GM04503 (cell line): ENCODE measurements around the gene DNAJC15.
"Not testable (repeated sequence)": the region's sequence is repeated elsewhere in the genome, so short reads cannot be mapped to it uniquely, and the experiment has no call there.

ENCODE experiments used
- DNase-seq: peaks from one replicate; pipeline ENCODE4 v3.0.0-alpha.2; 2012; ENCODE audit warnings: low read depth

DNAJC15 gene

DNA sequence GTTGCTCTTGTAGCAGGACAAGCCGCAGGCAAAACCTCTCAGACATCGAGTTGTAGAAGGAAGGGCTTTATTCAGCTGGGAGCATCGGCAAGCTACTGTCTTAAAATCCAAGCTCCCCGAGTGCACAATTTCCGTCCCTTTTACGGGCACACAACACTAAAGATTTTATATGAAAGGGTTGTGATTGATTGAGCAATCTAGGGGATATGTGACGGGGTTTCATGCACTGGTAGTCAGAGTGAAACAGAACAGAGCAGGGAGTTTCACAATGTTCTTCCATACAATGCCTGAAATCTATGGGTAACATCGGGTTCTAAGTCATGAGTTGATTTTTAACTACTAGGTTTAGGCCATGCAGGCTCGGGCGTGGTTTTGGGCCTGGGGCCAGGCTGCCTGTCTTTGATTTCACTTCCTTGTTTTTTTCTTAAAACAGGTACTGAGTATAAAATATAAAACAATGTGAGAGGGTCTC lies 22.0 kb downstream of the DNAJC15 start:
- not testable (repeated sequence) for DNase-seq

DNA sequence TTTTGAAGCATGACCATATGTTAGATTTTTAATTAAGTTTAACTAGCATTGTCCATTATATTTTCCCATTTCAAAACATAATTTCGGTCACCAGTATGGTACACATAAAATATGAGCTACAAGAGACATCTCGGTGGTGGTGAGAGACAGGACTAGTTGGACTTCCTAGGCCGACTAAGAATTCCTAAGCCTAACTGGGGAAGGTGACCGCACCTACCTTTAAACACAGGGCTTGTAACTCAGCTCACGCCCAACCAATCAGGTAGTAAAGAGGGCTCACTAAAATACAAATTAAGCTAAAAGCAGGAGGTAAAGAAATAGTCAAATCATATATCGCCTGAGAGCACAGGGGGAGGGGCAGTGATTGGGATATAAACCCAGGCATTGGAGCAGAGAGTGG lies 22.9 kb downstream of the DNAJC15 start:
- no peak for DNase-seq

DNA sequence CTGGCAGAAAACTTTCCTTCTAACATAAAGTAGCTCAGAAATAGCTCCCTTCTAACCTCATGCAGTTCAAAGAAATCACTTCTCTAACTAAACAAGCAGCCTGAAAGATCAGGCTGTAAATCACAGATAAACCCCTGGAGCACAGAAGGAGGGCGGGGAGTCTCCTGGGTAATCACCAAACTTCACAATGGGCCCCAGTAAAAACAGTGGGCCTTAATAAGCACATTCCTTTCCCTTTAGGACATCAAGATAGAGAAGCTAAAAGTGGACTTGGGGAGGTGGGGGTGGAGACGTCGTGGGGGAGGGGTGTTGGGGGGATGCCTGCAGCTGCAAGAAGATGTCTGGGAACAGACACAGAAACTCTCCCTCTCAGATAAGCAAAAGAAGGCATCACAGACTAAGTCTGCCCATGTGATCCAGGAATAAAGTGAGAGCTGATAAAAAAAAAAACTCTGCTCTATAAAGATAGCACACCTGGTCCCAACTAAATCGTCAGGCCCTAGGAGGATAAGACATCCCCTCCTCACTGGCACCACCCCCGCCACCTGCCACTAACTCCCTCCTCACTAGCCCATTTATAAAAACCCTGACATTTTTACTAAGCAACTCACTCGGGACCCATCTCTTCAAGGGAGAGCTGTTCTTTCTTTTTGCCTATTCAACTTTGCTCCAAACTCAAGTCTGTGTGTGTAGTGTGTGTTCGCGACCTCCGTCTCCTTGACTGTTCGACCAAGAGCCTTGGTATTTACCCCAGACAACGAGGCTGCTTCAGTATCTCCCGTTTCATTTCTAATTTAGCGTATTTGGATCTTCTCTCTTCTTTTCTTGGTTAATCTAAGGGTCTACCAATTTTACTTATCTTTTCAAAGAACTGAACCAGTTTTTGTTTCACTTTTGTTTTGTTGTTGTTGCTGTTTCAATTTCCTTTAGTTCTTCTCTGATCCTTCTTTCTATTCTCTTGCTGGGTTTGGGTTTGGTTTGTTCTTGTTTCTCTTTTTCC lies 31.7 kb downstream of the DNAJC15 start:
- no peak for DNase-seq

DNA sequence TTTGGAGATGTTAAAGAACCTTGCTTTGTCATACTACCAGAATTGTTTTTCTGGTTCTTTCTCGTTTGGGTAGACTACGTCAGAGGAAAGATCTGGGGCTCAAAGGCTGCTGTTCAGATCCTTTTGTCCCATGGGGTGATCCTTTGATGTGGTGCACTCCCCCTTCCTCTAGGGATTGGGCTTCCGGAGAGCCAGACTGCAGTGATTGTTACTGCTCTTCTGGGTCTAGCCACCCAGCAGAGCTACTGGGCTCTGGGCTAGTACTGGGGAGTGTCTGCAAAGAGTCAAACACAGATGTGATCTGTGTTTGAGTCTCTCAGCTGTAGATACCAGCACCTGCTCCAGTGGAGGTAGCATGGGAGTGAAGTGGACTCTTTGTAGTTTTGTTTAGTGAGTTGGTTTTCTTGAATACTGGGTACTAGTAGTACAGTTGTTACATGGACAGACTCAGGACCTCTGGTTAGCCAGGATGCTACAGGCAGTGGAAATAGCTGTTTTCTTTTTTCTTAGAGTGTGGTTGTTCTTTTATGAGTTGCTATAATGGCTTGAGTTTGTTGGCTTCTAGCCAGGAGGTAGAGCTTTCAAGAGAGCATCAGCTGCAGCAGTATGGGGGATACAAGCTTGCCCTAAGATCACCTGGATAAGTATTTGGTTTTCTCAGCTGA lies 34.4 kb downstream of the DNAJC15 start:
- DNase-seq = no peak

DNA sequence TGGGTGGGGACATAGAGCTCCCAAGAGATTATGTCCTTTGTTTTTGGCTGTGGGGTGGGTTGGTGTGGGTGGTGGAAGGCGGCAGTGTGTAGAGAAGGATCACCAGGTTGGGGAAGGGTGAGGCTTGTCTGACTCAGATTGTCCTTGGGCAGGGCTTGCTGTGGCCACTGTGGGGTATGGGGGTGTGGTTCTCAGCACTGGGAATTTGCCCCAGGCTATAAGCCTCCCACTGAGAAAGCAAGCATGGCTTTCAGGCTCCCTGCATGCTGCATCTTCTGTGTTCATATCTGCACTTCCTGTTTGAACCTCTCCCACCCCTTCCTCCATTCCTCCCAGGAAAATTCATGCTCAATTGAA lies 34.9 kb downstream of the DNAJC15 start:
- peak; percentile 39 for DNase-seq

DNA sequence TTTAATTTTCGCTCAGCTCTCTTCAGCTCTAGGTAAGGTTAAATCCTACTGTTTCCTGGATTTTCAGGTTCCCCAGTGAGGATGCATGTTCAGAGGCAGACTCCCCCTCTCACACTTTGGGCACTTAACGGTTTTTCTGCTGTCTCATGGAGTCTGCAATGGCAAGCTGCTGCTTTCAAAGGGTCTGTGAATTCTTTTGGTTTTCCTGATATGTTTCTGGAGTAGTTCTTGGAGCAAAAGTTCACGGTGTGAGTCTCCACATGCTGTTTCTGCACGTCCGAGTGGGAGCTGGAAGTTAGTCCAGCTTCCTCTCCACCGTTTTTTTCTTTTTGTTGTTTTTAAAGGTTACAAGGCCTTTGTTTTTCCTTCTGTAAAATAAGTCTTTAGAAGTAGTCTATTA lies 35.4 kb downstream of the DNAJC15 start:
- no peak for DNase-seq

DNA sequence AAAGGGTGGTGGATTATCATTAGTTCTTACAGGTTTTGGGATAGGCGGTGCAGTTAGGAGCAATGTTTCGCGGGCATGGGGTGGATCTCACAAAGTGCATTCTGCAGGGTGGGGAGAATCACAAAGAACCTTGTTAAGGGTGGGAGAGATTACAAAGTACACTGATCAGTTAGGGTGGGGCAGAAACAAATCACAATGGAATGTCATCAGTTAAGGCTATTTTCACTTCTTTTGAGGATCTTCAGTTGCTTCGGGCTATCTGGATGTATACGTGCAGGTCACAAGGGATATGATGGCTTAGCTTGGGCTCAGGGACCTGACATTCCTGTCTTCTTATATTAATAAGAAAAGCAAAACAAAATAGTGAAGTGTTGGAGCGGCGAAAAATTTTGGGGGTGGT lies 36.4 kb downstream of the DNAJC15 start:
- DNase-seq = not testable (repeated sequence)

DNA sequence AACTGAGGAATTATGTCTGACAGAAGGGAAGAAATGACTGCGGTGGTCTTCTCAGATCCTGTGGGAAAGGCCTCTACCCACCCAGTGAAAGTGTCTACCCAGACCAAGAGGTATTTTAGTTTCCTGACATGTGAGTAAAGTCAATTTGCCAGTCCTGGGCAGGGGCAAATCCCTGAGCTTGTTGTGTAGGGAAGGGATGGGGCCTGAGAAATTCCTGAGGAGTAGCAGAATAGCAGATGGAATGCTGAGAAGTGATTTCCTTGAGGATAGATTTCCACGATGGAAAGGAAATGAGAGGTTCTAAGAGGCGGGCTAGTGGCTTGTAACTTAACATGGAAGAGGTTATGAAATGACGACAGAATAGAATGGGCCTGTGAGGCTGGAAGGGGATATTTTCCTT lies 37.4 kb downstream of the DNAJC15 start:
- not testable (repeated sequence) for DNase-seq

DNA sequence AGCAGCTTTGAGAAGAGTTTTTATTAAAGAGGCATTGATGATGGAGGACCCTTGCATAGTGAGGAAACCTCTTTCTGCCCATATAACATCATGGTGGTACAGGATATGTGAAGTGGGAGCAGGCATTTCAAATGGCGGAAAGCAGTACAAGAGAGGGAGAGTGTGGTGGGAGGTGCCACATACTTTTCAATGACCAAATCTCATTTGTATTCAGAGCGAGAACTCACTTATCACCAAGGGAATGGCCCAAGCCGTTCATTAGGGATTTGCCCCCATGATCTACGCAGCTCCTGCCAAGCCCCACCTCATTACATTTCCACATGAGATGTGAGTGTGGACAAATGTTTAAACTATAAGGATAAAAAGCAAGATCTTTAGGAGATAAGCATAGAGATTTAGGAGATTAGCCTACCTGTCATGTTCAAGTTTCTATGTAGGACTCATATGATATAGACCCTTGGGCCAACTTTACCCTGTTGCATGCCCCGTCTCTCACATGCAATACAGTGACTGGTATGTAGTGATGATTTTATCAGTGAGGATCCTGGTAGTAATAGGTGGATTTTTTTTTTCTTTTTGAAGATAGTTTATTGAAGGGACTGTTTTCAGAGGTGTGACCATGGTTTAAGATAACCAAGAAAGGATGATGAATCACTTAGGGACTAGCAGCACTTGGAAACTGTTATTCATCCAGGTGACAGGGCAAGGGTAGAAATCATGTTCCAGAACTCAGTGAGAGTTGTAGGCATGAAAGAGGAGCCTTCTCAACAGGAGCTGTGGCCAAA lies 38.3 kb downstream of the DNAJC15 start:
- DNase-seq = no peak

DNA sequence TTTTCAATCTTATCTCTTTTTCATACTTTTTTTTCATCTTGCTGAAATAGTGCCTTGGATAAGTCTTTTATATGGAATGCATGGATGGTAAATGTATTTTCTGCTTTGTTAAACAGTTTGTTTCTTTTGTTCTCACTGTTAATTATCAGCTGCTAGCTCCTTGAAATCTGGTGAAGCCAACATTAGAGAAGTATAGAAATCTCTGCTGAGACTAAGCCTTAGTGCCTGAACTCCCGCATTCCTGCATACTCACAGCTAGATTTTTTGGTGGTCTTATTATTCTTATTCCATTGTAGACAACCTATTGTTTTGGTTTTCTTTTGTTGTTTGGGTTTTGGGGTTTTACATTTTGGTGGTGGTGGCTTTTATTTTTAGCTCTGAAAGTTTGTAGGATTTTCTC lies 48.4 kb downstream of the DNAJC15 start:
- DNase-seq = no peak

DNA sequence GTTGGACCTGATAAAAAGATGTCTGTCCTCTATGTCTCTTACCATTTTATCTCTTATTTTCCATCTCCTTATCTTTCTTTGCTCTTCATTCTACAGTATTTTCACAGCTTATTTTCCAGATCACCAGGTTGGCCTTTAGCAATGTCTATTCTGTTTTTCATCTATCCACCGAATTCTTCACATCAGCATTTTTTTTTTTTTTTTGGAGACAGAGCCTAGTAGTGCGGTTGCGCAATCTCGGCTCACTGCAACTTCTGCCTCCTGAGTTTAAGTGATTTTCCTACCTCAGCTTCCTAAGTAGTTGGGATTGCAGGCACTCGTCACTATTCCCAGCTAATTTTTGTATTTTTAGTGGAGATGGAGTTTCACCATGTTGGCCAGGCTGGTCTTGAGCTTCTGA lies 49.0 kb downstream of the DNAJC15 start:
- DNase-seq = no peak

DNA sequence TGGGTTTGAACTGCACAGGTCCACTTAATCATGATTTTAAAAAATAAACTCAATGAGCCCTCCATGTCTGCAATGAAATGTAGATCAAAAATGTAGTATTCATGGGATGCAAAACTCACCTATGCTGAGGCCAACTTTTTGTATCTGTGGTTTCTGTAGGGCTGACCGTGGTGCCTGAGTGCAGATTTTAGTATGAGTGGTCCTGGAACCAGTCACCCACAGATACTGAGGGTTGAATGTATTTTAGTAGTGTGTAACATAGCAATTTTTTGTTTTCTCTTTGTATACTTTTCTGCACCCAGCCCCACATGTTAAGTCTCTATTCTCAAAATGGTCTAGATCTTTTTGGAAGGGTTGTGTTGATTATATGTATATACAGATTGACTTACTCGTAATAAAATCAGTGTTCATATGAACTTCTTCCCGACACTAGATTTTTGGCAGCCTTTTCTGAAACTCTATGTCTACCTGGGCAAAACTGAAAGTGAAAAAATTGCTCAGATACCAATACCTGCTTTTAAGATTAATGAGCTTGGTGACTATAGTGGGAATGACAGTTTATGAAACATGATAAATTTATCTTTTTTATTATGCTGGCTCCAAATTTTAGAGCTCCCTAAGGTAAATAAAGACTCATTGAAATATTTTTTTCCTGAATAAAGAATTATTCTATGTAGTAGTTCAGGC lies 51.6 kb downstream of the DNAJC15 start:
- no peak for DNase-seq

DNA sequence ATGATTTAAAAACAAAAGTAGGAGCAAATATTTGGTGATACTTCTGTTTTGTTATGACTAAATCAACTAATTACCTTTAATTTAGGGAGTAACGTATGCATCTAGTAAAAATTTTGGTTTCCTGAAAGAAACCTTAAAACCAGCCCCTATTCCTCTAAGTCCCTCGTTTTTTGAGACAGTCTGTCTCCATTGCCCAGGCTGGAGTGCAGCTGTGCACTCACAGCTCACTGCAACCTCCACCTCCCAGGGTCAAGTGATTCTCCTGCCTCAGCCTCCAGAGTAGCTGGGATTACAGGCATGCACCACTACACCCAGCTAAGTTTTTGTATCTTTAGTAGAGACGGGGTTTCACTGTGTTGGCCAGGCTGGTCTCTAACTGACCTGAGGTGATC lies 52.1 kb downstream of the DNAJC15 start:
- DNase-seq = not testable (repeated sequence)

DNA sequence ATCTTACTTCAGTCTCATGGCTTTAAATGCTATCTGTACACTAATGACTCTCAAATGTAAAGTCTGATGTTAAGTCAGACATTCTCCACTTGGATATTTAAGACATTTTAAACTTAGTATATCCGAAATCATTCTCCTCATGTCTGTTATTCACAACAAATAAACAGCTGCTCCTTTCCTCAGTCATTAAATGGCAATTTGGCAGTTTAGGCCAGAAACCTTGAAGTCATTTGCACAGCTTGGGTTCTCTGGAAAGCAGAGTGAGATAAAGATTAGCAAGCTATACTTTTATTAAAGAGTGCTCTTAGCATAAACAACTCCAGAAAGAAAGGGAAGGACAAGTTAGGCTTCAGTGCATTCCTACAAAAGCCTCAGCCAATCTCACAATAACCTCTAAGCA lies 53.7 kb downstream of the DNAJC15 start:
- no peak for DNase-seq

DNA sequence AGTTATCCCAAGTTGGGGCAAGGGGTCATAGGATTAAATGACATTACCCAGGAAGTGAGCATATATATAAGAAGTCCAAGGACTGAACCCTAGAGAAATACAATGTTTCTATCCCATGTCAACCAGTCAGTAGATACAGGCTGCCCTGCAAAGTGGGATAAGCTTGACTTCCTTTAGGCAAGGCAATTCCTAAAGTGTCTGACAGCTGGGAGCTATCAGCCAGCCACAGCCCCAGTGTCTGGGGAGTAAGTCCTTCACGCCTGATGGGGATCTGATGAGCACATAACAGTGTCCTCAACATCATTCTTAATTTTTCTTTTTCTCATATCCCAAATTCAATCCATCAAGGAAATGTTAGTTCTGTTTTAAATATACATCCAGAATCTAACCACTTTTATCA lies 54.1 kb downstream of the DNAJC15 start:
- DNase-seq = no peak

DNA sequence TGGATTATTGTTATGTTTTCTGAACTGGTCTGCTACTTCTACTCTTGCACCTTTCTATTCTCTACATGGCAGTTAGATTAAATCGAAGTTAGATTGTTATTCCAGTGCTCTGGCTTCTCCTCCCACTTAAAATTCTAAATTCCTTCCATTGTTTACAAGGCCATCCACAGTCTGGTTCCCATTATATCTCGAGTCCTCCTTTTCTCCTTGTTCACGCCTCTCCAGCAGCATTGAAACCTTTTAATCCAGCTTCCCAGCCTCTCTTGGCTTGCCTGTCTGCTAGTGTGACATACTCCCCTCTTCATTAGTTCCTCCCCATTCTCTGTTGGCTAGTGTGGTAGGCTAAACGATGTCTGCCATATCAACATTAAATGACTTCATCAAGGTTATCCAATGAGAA lies 54.5 kb downstream of the DNAJC15 start:
- no peak for DNase-seq

DNA sequence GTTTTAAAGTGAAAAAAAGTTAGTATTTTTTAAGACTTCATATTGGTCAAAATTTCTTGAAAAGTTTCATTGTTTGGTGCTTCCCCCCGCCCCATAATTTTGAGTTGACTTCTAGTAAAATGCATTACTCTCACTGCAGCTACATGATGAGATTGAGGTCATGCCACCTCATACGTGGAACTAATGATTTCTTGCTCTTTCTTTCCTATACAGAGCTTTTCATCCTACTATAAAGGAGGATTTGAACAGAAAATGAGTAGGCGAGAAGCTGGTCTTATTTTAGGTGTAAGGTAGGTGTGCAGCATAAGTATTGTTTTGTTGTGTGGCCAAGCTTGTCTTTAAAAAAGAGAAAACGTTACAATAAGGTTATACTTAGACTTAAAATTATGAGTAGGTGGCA lies 55.0 kb downstream of the DNAJC15 start:
- no peak for DNase-seq

DNA sequence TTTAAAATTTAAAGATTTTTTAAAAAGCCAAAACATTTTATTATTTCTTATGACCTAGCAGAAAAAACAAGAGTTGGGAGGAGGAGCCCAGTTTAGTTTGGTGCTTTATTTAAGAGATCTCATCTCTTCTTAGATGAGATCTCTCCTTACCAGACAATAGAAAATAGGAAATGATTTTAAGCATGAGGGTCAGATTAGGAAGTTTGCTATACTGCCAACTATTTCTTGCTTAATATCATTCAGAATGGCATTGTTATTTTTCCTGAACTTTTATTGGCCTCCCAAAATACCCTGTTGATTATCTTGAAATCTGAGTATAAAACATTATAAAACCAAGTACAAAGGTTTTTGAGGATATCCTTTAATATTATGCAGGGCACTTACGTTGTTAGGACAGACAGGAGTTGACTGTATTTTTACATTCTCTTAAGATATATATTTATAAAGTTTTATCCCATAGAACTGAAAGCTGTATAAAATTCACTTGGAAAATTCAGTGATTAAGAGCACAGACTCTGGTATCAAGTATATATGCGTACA lies 56.1 kb downstream of the DNAJC15 start:
- DNase-seq = no peak

DNA sequence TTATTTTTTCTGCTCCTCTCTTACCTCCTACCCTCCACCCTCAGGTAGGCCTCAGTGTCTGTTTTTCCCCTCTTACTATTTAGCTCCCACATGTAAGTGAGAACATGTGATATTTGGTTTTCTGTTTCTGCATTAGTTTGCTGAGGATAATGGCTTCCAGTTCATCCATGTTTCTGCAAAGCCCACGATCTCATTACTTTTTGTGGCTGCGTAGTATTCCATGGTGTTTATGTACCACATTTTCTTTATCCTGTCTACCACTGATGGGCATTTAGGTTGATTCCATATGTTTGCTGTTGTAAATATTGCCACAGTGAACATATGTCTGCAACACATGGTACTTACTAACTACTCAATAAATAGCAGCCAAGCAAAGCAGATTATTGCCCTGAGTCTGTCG lies 56.8 kb downstream of the DNAJC15 start:
- DNase-seq = no peak

DNA sequence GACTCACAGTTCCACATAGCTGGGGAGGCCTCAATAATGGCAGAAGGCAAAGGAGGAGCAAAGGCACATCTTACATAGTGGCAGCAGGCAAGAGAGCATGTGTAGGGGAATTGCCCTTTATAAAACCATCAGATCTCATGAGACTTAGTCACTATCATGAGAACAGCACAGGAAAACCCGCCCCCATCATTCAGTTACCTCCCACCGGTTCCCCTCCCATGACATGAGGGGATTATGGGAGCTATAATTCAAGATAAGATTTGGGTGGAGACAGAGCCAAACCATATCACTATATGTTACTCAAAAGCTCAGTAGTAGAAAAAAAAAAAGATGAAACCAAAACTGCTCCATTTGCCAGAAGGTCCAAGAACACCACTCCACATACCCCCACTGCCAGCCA lies 58.5 kb downstream of the DNAJC15 start:
- DNase-seq = no peak

DNA sequence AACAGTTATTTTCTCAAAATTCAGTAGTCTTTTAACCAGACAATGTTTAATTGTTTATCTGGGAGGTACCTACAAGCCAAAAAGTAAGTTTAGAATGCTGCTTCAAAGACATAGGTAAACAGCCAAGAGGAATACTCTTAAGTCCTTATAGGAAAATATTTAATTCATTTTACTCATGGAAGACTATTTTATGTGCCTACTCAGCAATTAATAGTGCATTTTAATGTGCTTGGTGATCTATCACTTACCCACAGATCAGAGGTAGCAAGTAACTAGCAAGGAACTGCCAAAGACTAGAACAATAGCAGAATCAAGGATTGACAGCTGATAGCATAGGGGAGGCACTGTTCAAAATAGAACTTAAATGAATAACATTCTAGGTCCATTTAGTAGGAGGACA lies 60.4 kb downstream of the DNAJC15 start:
- no peak for DNase-seq

DNA sequence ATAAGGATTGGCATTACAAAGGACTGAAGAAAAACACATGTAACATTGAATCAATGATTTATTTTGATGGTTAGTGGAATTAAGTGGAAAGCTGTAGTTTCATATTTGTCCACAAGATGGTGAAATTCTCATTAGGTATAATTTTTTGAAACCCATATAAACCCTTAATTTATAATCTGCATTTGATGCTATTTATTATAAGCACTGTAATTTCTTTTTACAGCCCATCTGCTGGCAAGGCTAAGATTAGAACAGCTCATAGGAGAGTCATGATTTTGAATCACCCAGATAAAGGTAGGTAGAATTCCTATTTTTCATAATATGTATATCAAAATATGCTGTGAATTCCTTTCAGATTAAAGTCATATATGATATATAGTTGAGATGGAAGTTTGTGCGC lies 62.2 kb downstream of the DNAJC15 start:
- DNase-seq = no peak
